ENCODE data around the gene ARHGAP25. TPM values are rescaled to one million over a fixed set of nuclear protein-coding genes. Genes with fewer than 3 reads are reported as not detected.
A peak's percentile ranks its signal among the peaks of the same experiment; 100 is the strongest.

The ARHGAP25 gene
- total RNA-seq, 1 experiment from 2014 or later: 6.6 TPM

DNA sequence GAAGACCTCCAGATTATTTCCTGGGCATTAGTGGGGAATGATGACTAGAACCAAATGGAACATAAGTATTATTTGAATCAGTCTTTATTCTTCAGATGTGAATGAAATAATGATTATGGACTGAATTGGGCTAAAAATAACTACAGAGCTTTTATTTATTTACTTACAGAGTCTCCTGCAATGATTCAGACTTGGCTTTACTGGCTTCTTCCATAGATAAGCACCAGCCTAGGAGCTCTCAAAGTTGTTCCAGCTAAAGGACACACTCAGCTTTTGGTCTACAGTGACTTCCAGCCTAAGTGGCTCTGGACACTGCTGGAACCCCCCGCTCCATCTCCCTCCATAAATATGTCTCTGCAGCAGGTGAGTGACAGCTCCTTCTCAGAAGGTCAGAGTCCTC, 24.3 kb upstream of the ARHGAP25 start:
- no peak for DNase-seq
- no peaks in the 10 kb centered on the region; the same call in 1 of the 2 replicates for H3K9me3 ChIP-seq (replicated peaks)
- no peak overlapping the region for H3K4me3 ChIP-seq
- no peaks in the 10 kb centered on the region for H3K27me3 ChIP-seq
- H3K36me3 ChIP-seq: no peaks in the 10 kb centered on the region
- H3K4me1 ChIP-seq: no peaks in the 10 kb centered on the region
- no peak overlapping the region for H3K27ac ChIP-seq

DNA sequence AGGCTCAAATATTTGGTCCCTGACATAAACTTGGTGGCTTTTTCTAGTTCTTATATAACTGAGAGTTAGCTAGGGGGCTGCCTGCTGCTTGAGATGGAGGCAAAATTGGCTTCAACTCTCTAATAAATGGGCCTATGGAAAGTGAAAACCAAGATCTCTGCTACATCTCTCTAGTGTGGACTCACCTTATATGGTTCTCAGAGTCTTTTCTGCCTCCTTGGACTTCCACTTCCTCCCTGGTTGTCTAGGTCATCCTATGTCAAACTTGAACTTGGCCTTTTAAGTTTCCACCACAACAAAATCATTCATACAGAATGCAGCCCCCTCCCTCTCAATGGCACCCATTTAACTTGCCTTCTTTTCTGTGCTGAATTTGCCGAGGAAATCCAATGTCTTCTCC, 23.9 kb upstream of the ARHGAP25 start:
- Histone ChIP-seq H3K36me3 (no peaks in the 10 kb centered on the region), H3K27ac (no peak overlapping the region), H3K27me3 (no peaks in the 10 kb centered on the region), H3K9me3 (replicated peaks) (no peaks in the 10 kb centered on the region; the same call in 1 of the 2 replicates), H3K4me1 (no peaks in the 10 kb centered on the region), H3K4me3 (no peak overlapping the region)
- no peak for DNase-seq

DNA sequence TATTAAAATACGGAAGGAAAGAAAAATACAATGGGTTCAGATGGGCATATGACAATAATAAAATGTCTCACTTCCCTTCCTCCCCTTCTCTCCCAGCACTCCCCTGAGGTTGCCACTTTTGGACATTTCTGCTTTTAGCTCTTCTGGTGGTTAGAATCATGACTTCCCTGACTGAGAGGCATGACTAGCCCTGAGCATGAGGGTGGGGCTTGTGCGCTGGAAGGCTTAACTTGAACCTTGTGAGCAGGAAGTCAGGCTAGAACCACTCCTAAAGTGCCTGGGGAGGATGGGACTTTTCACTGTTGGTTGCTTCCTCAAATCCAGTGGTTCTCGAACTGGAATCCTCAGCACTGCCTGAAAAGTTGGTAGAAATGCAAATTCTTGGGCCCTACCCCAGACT, 19.7 kb upstream of the ARHGAP25 start:
- DNase-seq: no peak
- Histone ChIP-seq H3K36me3 (no peaks in the 10 kb centered on the region), H3K27ac (no peak overlapping the region)

DNA sequence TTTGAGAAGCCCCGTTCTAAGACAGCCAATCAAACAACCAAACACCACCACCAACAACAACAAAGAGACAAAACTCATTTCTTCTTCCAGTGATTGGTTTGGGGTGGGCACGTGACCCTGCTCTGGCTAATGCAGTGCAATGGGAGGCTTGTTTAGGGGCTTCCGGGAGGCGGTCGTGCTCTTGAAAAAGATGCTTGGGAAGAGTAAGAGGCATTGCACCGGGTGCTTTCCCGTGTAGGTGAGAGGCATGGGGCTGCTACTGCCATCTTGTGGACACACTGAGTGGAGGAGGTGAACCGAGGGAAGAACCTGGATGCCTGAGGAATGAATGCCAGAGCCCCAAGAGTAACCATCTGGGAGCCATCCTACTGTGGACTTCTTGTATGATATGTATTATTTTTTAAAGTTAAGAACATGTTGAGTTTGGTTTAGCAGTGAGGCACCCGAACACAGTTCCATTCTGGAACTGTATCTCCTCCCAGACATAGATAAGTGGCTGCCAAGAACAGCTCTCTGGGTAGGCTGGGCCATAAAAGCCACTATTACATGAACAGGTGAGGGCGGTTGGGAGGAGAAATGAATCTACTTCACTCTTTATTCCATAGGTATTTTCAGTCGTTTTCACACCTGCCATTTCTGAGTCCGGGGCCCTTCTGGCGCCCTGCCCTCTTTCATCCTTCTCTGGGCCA, 19.1 kb upstream of the ARHGAP25 start:
- DNase-seq: peak; percentile 52 to 71
- H3K27me3 ChIP-seq: no peaks in the 10 kb centered on the region

More for the DNA sequence above, 19.7 kb upstream of the ARHGAP25 start:
- Histone ChIP-seq H3K27me3 (no peaks in the 10 kb centered on the region), H3K4me3 (no peak overlapping the region), H3K9me3 (replicated peaks) (no peaks in the 10 kb centered on the region; the same call in 1 of the 2 replicates), H3K4me1 (no peaks in the 10 kb centered on the region)

DNA sequence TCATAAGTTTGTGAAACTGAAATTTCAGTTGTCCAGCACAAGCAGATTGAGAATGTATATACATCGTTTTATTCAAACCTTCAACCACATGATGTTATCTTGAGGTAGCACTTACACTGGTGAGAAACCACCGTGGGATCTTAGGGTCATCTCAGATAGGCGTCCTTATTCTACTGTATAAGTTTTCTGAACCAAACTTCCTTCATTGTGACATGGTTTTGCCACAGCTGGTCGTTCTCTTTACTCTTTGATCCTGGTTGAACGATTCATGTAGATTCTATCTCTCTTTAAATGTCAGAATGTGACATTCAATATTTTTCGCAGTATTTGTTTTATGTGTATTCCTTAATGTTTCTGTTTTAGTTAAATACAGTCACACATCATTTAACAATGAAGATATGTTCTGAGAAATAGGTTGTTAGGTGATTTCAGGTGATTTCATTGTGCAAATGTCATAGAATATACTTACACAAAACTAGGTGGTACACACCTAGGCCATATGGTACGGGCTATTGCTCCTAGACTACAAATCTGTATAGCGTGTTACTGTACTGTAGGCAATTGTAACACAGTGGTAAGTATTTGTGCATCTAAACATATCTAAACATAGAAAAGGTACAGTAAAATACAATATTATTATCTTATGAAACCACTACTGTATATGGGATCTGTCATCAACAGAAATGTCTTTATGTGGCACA, 17.9 kb upstream of the ARHGAP25 start:
- peaks cover 7% of the 10 kb centered on the region for H3K4me1 ChIP-seq

More for the DNA sequence above, 19.1 kb upstream of the ARHGAP25 start:
- no peak overlapping the region for H3K4me3 ChIP-seq
- H3K9me3 ChIP-seq (replicated peaks): no peaks in the 10 kb centered on the region; the same call in 1 of the 2 replicates
- no peaks in the 10 kb centered on the region for H3K4me1 ChIP-seq
- H3K36me3 ChIP-seq: no peaks in the 10 kb centered on the region
- H3K27ac ChIP-seq: no peak overlapping the region

DNA sequence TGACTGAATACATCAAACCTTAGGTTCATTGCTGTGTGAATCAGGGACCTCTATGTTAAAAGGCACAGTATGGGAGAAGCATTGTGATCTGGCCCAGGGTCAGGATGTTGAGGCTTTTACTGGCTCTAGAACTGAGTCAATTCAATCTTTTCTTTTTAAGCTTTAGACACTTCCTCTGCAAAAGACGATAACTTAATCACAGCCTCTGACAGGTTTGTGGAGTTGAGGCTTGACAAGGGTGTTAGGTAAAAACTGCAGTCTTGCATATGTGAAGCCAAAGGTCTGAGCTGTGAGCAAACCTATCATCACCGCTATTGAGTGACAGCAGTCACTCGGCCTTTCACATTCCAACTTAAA, 17.3 kb upstream of the ARHGAP25 start:
- no peak overlapping the region for H3K4me3 ChIP-seq

More for the DNA sequence above, 17.9 kb upstream of the ARHGAP25 start:
- no peak for DNase-seq
- no peaks in the 10 kb centered on the region; the same call in 1 of the 2 replicates for H3K9me3 ChIP-seq (replicated peaks)
- H3K27ac ChIP-seq: no peak overlapping the region
- H3K36me3 ChIP-seq: no peaks in the 10 kb centered on the region
- no peak overlapping the region for H3K4me3 ChIP-seq
- H3K27me3 ChIP-seq: no peaks in the 10 kb centered on the region

DNA sequence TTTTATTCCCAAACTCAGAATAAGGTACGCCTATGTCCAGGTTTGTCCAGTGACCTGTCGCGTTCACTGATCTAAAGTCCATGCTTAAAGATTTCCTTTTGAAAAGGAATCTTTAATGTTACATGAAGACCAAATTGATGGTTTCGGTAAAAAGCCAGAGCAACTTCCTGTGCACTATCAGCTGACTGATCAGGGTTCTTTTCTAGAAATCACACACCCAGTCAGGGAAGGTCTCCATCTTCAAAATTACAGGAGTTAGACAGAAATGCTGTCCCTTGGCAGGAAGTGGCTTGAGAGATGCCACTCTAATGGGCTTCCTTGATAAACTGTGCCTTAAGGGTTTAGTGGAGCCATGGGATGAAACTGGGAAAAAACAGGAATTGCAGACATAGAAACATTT, 14.7 kb upstream of the ARHGAP25 start:
- Histone ChIP-seq H3K36me3 (no peaks in the 10 kb centered on the region), H3K27ac (no peak overlapping the region), H3K4me1 (peaks cover 18% of the 10 kb centered on the region), H3K9me3 (replicated peaks) (no peaks in the 10 kb centered on the region), H3K27me3 (no peaks in the 10 kb centered on the region), H3K4me3 (no peak overlapping the region)
- DNase-seq: no peak

More for the DNA sequence above, 17.3 kb upstream of the ARHGAP25 start:
- no peak overlapping the region for H3K27ac ChIP-seq
- H3K27me3 ChIP-seq: no peaks in the 10 kb centered on the region
- H3K36me3 ChIP-seq: no peaks in the 10 kb centered on the region
- DNase-seq: no peak
- peaks cover 12% of the 10 kb centered on the region for H3K4me1 ChIP-seq
- H3K9me3 ChIP-seq (replicated peaks): no peaks in the 10 kb centered on the region; the same call in 1 of the 2 replicates

DNA sequence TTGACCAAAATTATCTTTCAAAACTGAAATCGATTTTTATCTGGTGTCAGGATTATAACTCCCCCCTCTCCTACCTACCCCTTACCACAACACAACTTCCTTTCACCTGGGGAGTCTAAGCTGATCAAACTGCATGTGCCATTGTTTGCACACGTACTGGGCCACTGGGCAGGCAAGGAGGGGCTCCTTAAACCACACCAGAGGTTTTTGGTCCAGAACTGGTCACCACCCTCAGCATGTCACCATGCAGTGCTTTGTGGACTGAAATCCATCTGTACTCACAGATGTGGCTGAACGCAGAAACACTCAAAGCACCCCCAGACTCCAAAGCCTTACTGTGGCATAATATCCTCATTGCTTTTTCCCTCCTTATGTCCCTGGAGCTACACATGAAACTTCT, 13.9 kb upstream of the ARHGAP25 start:
- DNase-seq: no peak
- no peak overlapping the region for H3K4me3 ChIP-seq
- H3K4me1 ChIP-seq: peaks cover 18% of the 10 kb centered on the region
- no peaks in the 10 kb centered on the region for H3K27me3 ChIP-seq
- H3K27ac ChIP-seq: no peak overlapping the region
- H3K36me3 ChIP-seq: no peaks in the 10 kb centered on the region
- H3K9me3 ChIP-seq (replicated peaks): no peaks in the 10 kb centered on the region

DNA sequence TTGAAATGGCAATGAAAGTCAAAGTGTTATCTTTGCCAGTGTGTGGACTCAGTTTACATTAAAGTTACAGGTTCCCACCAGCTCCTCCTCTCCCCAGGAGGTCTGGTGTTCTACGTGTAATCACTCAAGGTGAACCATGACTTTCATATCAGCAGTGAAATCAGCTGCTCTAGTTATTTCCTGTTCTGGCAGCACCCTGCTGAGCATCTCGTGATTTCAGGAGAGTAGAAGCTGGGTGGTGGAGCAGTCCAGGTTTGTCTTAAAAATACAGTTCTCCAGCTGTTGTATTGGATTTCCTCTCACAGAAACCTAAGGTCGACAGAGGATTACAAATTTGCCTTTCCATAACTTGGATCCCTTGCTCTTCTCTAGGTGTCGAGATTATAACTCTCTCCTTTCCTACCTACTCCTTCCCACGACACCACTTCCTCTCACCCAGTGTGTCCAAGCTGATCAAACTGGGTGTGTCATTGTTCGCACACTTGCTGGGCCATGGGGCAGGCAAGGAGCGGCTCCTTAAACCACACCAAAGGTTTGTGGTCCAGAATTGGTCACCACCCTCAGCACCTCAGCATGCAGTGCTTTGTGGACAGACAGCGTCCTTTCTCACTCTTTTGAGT, 13.0 kb upstream of the ARHGAP25 start:
- no peaks in the 10 kb centered on the region for H3K36me3 ChIP-seq
- no peak overlapping the region for H3K4me3 ChIP-seq
- peak overlapping the region; percentile 41 for H3K27ac ChIP-seq
- H3K27me3 ChIP-seq: no peaks in the 10 kb centered on the region
- H3K9me3 ChIP-seq (replicated peaks): no peaks in the 10 kb centered on the region
- peaks cover 21% of the 10 kb centered on the region for H3K4me1 ChIP-seq
- peak; percentile 49 to 67 for DNase-seq

DNA sequence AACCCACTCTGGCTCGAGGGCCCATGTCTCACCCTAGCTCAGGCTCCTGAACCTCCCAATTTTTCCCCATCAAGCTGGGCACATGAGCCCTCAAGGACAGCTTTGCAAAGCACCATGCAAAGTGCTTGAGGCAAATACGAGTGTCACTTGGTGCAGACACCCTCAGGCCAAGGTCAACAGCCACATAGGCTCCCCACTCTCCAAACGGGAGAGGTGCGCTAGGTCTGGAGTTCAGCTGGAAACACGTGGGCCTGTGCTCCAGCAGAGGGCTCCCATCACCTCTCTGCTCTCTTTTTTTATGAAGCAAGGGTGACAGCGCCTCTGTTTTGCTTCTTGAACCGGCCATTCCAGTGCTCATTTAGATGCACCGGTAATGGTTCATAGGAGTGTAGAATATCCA, 11.9 kb upstream of the ARHGAP25 start:
- DNase-seq: no peak
- no peak overlapping the region for H3K27ac ChIP-seq
- H3K4me1 ChIP-seq: peaks cover 30% of the 10 kb centered on the region
- no peaks in the 10 kb centered on the region for H3K9me3 ChIP-seq (replicated peaks)
- H3K27me3 ChIP-seq: no peaks in the 10 kb centered on the region
- no peaks in the 10 kb centered on the region for H3K36me3 ChIP-seq
- H3K4me3 ChIP-seq: no peak overlapping the region

DNA sequence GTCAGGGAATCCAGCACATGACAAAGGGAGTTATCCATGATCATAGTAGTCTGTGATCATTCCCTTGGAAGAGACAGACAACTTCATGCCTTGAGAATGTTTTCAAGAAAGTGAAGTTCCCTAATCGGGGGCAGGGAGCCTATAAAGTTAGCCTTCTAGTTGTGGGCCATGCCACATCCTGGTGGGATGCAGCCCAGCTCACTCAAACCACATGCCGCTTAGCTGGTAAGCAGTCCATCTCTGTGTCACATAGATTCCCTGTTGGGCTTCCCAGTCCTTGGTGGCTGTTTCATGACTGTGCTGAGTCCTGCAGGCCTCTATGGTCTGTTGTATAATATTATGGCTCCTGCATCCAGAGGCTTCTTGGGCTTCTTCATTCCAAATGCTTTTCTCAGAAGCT, 11.4 kb upstream of the ARHGAP25 start:
- peaks cover 31% of the 10 kb centered on the region for H3K4me1 ChIP-seq
- H3K36me3 ChIP-seq: no peaks in the 10 kb centered on the region
- H3K27me3 ChIP-seq: no peaks in the 10 kb centered on the region
- no peak overlapping the region for H3K27ac ChIP-seq
- no peak for DNase-seq
- H3K9me3 ChIP-seq (replicated peaks): no peaks in the 10 kb centered on the region
- no peak overlapping the region for H3K4me3 ChIP-seq

DNA sequence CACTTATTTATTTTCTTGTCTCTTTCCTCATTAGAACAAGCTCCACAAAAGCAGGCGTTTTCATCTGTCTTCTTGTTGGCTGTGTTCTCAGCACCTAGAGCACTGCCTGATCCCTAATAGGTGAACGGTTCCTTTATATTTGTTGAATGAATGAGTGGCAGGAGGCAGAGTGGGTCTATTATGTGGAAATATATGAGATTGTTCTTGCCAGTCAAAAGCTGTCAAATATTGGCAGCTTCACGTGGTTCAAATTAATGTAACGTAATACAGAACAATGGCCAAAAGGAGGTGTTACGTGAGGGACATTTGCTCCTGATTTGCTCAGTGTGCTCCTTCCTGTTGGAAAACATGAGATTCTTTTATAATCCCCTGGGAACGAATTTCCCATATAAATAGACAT, 8.5 kb upstream of the ARHGAP25 start:
- H3K9me3 ChIP-seq (replicated peaks): no peaks in the 10 kb centered on the region
- peaks cover 43% of the 10 kb centered on the region for H3K4me1 ChIP-seq
- no peaks in the 10 kb centered on the region for H3K36me3 ChIP-seq
- H3K27ac ChIP-seq: no peak overlapping the region
- H3K4me3 ChIP-seq: no peak overlapping the region
- no peaks in the 10 kb centered on the region for H3K27me3 ChIP-seq
- no peak for DNase-seq

DNA sequence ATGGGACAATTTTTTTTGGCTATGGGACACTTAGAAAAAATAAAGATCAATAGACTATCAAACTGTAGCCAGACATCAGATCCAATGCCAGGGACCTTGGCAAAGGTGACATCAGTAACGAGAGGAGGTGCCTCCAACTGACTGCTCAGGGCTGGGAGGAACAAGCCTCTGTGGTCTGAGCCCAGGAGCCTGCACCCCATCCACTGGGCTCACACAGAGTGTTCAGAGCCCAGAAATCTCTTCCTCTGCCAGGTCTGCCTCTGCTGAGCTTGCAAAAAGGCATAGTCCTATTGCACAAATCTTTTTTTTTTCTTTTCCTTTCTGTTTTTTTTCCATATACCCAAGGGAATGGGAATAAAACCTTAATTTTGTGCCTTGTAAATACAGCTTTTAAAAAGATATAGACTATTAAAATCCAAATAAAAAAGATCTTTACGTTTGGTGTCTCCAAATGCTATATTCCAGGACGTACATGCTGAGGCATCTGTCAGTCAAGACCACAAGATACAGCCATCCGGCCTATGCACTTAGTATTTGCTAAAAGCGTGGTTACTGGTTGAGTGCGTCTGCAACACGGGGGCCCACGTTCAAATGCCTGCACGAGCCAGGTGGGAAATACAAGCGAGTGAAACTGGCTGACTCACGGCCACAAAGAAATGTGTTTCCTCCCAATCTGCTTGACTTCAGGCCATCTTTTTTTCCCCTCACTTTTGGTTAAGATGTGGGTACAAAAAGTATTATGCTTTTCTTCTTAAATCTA, 7.8 kb upstream of the ARHGAP25 start:
- DNase-seq: no peak
- Histone ChIP-seq H3K4me1 (peaks cover 41% of the 10 kb centered on the region), H3K9me3 (replicated peaks) (no peaks in the 10 kb centered on the region), H3K4me3 (no peak overlapping the region), H3K36me3 (no peaks in the 10 kb centered on the region), H3K27me3 (no peaks in the 10 kb centered on the region), H3K27ac (no peak overlapping the region; the same call in 1 of the 2 replicates)

DNA sequence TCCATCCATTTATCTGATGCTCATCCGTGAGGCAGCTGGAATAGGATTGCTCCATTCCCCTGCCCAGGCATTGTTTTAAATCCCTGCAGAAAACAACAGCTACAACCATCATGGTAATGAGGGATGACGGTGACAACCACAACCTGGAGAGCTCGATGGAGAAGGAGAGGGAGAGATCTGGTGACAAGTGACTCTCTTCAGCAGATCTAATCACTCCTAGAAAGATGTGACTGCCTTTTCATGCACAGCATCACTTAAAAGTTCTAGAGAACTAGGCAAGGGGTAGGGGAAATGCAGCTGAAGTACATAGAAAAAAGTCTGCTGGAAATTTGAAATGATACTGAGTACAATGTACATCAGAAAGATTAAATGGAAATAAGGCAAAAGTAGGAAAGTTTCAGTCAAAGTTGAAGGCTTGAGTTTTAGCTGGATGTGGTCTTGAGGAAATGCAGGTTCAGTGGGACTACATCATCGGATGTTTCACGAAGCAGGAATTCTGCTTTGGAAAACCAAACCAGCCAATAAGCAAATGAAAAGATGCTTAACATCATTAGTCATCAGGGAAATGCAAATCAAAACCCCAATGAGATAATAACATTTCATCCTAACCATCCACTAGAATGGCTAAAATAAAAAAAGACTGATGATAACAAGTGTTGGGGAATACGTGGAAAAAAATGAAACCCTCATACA, 6.8 kb upstream of the ARHGAP25 start:
- no peaks in the 10 kb centered on the region for H3K36me3 ChIP-seq
- peak overlapping the region; percentile 1; the same call in 1 of the 2 replicates for H3K27ac ChIP-seq
- H3K27me3 ChIP-seq: no peaks in the 10 kb centered on the region
- H3K9me3 ChIP-seq (replicated peaks): no peaks in the 10 kb centered on the region
- no peak overlapping the region for H3K4me3 ChIP-seq
- DNase-seq: no peak
- H3K4me1 ChIP-seq: peaks cover 36% of the 10 kb centered on the region

Measured in SJCRH30 (cell line).